GM23248 (cell line): ENCODE measurements around the gene BCL2A1.

Experiments
- EZH2 ChIP-seq: fragments of 200-600 bp; sonication (generic); IDR thresholded peaks from 2 replicates; pipeline ENCODE4 v1.6.1; 2018; ENCODE audit warnings: antibody characterized with exemption, mild to moderate bottlenecking; ENCODE audit not compliant: insufficient read depth, poor library complexity, severe bottlenecking
- EZH2phosphoT487 ChIP-seq: fragments of 200-600 bp; sonication (generic); IDR thresholded peaks from 2 replicates; pipeline ENCODE4 v1.6.1; 2018; ENCODE audit warnings: antibody characterized with exemption, moderate library complexity, mild to moderate bottlenecking, low read depth; ENCODE audit not compliant: insufficient read depth

- TF ChIP-seq EZH2phosphoT487 = no peak
- TF ChIP-seq EZH2 = no peak
These were observed 17.6 kb upstream of the BCL2A1 start for GRCh38 chr15:79988448-79989117.
